GM18505 (cell line): ENCODE measurements around the gene MYO16.

ENCODE experiments used
- ATAC-seq: cut with Tn5 transposase; IDR thresholded peaks from one replicate; pipeline ENCODE4 v1.9.1; 2021; ENCODE audit not compliant: unreplicated experiment
- POLR2A ChIP-seq: IDR thresholded peaks from 4 replicates; pipeline ENCODE4 v1.6.1; 2011; ENCODE audit warnings: borderline replicate concordance; ENCODE audit not compliant: insufficient read depth, insufficient read length; ENCODE audit errors: extremely low read depth

MYO16 gene

GRCh38 chr13:109246001-109246400 lies 616.6 kb downstream of the MYO16 start:
- ATAC-seq, result no peak
- no peak for TF ChIP-seq POLR2A

GRCh38 chr13:109249780-109250528 lies 620.5 kb downstream of the MYO16 start:
- ATAC-seq, result no peak

GRCh38 chr13:109251956-109252355 lies 622.5 kb downstream of the MYO16 start:
- no peak for TF ChIP-seq POLR2A
- no peak for ATAC-seq

More at GRCh38 chr13:109249780-109250528, 620.5 kb downstream of the MYO16 start:
- no peak for TF ChIP-seq POLR2A

GRCh38 chr13:109253316-109253715 lies 623.9 kb downstream of the MYO16 start:
- no peak for TF ChIP-seq POLR2A
- no peak for ATAC-seq

- no peak for TF ChIP-seq POLR2A
- ATAC-seq, result no peak
Measured at GRCh38 chr13:109254274-109254673, 624.9 kb downstream of the MYO16 start.

- no peak for ATAC-seq
- TF ChIP-seq POLR2A, result no peak
Measured at GRCh38 chr13:109255141-109255856, 625.9 kb downstream of the MYO16 start.

GRCh38 chr13:109256866-109257760 lies 627.7 kb downstream of the MYO16 start:
- no peak for ATAC-seq
- TF ChIP-seq POLR2A, result no peak
